T-helper 17 cell (primary cell): ENCODE results near the gene SH3BP2. TPM values are rescaled to one million over a fixed set of nuclear protein-coding genes. Genes with fewer than 3 reads are reported as not detected.

Experiments used
- ATAC-seq: fragments of 150-1000 bp; cut with Tn5 transposase; 2 replicates; pipeline ENCODE4 v1.10.0; 2021; ENCODE audit warnings: mild to moderate bottlenecking, moderate library complexity
- DNase-seq, 3 donors: peaks; one replicate each; pipeline versions ENCODE4 v3.0.0 to v3.0.0-alpha.2; 2020 to 2021
- H3K9me3 ChIP-seq: one replicate; pipeline ENCODE4 v1.7.0; 2013; ENCODE audit warnings: low read length, mild to moderate bottlenecking; ENCODE audit not compliant: control insufficient read depth, poor library complexity, severe bottlenecking
- H3K27ac Mint-ChIP-seq: one replicate; pipeline ENCODE4 v1.8.0; 2022; ENCODE audit warnings: mild to moderate bottlenecking, moderate library complexity, mixed read lengths
- H3K27me3 Mint-ChIP-seq: one replicate; pipeline ENCODE4 v1.8.0; 2022; ENCODE audit warnings: mixed read lengths
- H3K36me3 Mint-ChIP-seq: one replicate; pipeline ENCODE4 v1.8.0; 2022; ENCODE audit warnings: low read depth, mixed read lengths
- H3K4me1 Mint-ChIP-seq: one replicate; pipeline ENCODE4 v1.8.0; 2022; ENCODE audit warnings: mild to moderate bottlenecking, mixed read lengths
- H3K4me3 Mint-ChIP-seq: one replicate; pipeline ENCODE4 v1.8.0; 2022; ENCODE audit warnings: mild to moderate bottlenecking, moderate library complexity, mixed read lengths
- total RNA-seq, 4 donors: library from RNA in 2 of 4; stranded (reverse) in 2 of 4; gene quantifications; one replicate each; pipeline ENCODE4 v1.2.3 and lab custom pipeline; 2022 to 2026

Gene SH3BP2
- total RNA-seq, 2 donors from 2014 or later, result 36.0 to 62.0 TPM

DNA sequence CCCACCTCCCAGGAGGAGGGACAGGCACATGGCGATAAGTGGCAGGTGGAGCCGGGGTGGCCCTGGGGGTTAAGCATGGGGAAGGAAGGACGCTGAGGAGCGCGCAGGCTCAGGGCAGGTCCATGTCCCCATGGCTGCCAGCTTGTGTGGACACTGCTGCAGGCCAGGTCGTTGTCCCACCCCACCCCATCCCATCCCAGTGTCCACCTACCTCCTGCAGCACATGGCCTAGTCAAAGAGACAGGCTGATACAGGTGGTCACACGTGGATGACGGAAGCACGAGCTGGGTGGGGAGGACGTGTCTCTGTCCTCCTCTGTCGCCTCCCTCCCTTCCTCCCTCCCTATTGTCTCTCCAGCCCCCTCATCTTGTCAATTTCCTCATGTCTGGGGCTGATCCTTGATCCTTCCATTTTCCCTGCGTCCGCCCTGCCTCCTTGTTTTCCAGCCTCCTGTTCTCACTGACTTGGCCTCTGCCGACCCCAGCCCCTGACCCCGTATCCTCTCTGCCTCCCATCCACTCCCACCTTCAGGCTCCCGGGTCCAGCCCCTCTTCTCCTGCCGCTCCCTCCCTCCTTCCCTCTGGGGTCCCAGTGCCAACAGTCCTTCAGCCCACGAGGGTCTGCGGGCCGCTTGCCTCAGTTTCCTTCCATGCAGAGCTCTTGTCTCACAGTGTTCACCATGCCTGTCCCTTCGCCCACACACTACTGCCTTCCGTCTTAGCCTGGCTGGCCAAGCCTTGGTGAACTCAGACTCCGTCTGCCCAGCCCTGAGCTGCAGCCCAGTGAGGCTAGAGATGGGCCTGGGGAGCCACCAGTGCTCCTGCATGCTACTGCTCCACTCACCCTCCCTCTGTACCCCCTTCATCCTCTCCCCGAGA, 35.2 kb downstream of the SH3BP2 start:
- no peak overlapping the region for H3K27ac Mint-ChIP-seq
- peaks cover 19% of the 10 kb centered on the region for H3K36me3 Mint-ChIP-seq
- peaks cover 19% of the 10 kb centered on the region for H3K4me1 Mint-ChIP-seq
- DNase-seq, result peak in 1 of 3 donors; percentile 6
- no peak overlapping the region for H3K4me3 Mint-ChIP-seq
- H3K9me3 ChIP-seq, result no peaks in the 10 kb centered on the region
- ATAC-seq, result no peak
- H3K27me3 Mint-ChIP-seq, result no peaks in the 10 kb centered on the region

DNA sequence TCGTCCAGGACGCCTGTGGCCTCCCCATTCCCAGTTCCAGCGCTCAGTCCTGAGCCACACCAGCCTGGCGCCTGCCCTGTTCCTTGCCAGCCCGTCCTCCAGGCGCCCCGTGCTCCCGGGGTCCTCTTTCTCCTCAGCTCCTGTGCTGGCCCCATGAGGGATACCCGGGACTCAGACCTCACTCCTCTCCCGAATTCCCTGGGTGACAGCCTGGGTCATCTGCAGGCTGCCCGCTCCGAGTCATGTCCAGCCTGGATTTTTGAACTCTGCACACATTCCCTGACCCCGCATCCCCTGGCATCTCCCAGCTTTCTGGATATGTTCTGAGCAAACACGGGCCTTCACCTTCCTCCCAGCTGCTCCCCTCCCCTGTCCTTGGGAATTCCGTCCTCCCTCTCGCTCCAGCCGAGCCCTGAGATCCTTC, 35.9 kb downstream of the SH3BP2 start:
- no peaks in the 10 kb centered on the region for H3K9me3 ChIP-seq
- ATAC-seq, result no peak
- no peak overlapping the region for H3K4me3 Mint-ChIP-seq
- DNase-seq, result no peak
- H3K4me1 Mint-ChIP-seq, result peaks cover 22% of the 10 kb centered on the region
- no peak overlapping the region for H3K27ac Mint-ChIP-seq
- H3K36me3 Mint-ChIP-seq, result peaks cover 19% of the 10 kb centered on the region
- no peaks in the 10 kb centered on the region for H3K27me3 Mint-ChIP-seq

DNA sequence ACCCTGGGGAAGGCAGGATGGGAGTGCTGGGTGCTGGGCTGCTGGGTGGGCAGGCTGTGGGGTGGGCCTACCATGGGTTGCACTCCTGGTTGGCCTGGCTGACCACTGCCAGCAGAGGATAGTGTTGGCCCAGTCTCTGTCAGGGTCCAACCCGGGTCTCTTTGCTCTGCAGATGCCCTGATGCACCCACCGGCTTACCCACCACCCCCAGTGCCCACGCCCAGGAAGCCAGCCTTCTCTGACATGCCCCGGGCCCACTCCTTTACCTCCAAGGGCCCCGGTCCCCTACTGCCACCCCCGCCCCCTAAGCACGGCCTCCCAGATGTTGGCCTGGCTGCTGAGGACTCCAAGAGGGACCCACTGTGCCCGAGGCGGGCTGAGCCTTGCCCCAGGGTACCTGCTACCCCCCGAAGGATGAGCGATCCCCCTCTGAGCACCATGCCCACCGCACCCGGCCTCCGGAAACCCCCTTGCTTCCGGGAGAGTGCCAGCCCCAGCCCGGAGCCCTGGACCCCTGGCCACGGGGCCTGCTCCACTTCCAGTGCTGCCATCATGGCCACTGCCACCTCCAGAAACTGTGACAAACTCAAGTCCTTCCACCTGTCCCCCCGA, 36.5 kb downstream of the SH3BP2 start:
- Mint-ChIP-seq H3K4me3 (no peak overlapping the region), H3K27me3 (no peaks in the 10 kb centered on the region), H3K4me1 (peaks cover 24% of the 10 kb centered on the region), H3K27ac (no peak overlapping the region), H3K36me3 (peaks cover 17% of the 10 kb centered on the region)
- H3K9me3 ChIP-seq, result no peaks in the 10 kb centered on the region
- DNase-seq (peak in 1 of 3 donors; percentile 6), ATAC-seq (no peak)

DNA sequence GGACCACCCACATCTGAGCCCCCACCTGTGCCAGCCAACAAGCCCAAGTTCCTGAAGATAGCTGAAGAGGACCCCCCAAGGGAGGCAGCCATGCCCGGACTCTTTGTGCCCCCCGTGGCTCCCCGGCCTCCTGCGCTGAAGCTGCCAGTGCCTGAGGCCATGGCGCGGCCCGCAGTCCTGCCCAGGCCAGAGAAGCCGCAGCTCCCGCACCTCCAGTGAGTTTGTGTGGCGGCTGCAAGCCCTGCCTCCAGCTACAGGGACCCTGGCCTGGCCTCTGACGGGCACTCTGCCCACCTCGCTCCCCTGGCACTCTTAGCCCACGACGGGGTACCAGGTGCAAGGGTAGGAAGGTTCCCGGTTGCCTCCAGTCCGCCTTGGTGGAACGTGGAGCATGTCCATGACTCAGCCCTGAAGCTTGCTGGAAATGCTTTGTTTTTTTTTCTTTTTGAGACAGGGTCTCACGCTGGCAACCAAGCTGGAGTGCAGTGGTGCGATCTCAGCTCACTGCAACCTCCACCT, 37.1 kb downstream of the SH3BP2 start:
- Mint-ChIP-seq H3K4me3 (no peak overlapping the region), H3K4me1 (peaks cover 29% of the 10 kb centered on the region), H3K36me3 (peaks cover 16% of the 10 kb centered on the region), H3K27ac (no peak overlapping the region), H3K27me3 (no peaks in the 10 kb centered on the region)
- DNase-seq (peak in 1 of 3 donors; percentile 6), ATAC-seq (no peak)
- H3K9me3 ChIP-seq, result no peaks in the 10 kb centered on the region

DNA sequence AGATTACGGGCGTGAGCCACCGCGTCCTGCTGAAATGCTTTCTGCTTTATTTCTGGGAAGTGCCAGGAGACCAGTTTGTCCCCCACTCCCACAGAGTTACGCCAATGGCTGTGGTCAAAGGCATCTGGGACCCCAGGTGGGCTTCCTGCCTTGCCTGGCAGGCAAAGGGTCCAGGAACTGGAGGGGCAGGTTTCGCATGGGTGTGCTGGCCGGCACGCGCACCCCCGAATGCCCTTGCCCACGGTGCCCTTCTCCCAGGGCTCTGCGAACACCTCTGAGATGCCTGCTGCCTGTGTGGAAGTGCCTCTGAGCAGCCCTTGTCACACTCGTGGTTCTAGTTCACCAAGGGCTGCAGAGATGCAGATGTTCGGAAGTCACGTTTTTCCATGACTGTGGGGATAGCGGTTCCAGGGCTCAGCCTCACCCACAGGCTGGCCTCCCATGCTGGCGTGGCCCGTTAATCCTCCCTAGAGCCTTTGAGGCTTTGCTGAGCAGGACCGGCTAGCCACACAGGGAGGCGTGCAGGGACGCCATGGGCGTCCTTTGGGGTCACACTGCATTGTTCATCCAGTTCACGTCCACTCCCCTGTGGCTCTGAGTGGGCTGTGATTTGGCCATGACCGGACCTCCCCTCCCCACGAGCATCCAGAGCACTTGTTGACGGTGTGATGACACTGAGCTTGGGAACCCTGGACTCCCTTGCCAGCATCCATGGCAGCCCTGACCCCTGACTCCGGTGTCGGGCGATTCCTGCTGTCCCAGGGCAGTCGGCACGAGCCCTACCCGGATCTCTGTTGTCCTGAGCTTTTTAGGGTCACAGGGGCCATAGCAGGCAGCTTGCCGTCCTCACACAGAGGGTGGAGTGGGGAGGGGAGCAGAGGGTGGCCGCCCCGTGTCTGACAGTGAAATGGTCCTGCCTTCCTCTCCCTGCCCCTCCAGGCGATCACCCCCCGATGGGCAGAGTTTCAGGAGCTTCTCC, 38.0 kb downstream of the SH3BP2 start:
- H3K4me1 Mint-ChIP-seq, result peaks cover 31% of the 10 kb centered on the region
- H3K9me3 ChIP-seq, result no peaks in the 10 kb centered on the region
- H3K4me3 Mint-ChIP-seq, result no peak overlapping the region
- H3K27ac Mint-ChIP-seq, result no peak overlapping the region
- DNase-seq (no peak), ATAC-seq (no peak)
- no peaks in the 10 kb centered on the region for H3K27me3 Mint-ChIP-seq
- peaks cover 12% of the 10 kb centered on the region for H3K36me3 Mint-ChIP-seq

DNA sequence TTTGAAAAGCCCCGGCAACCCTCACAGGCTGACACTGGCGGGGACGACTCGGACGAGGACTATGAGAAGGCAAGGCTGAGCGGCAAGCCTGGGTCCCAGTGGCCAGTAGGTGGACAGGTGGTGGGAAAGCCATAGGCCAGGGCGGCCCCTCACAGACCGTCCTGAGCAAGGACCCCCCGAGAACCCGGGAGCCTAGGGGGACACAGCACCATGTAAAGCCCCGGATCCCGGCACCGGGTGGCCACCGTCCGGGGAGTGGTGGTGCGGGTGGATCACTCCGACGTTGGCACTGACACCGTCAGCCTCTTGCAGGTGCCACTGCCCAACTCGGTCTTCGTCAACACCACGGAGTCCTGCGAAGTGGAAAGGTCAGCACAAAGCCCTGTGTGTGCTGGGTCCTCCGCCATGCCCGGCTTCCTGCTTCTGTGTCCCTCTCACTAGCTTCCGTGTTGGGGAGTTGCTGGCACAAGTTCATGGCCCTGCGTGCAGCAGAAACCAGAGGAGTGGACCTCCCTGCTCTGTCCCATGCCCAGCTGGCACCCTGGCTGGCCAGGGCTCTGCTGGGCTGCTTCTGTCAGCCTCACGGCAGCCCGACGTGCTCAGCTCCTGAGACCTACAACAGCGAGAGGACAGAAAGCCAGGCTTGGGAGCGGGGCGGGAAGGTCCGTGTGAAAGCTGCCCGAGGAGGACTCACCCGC, 38.9 kb downstream of the SH3BP2 start:
- DNase-seq (peak in 1 of 3 donors; percentile 3), ATAC-seq (no peak)
- H3K4me1 Mint-ChIP-seq, result peaks cover 28% of the 10 kb centered on the region
- H3K27ac Mint-ChIP-seq, result peak overlapping the region; percentile 49
- H3K9me3 ChIP-seq, result no peaks in the 10 kb centered on the region
- no peak overlapping the region for H3K4me3 Mint-ChIP-seq
- H3K36me3 Mint-ChIP-seq, result peaks cover 5% of the 10 kb centered on the region
- H3K27me3 Mint-ChIP-seq, result no peaks in the 10 kb centered on the region

DNA sequence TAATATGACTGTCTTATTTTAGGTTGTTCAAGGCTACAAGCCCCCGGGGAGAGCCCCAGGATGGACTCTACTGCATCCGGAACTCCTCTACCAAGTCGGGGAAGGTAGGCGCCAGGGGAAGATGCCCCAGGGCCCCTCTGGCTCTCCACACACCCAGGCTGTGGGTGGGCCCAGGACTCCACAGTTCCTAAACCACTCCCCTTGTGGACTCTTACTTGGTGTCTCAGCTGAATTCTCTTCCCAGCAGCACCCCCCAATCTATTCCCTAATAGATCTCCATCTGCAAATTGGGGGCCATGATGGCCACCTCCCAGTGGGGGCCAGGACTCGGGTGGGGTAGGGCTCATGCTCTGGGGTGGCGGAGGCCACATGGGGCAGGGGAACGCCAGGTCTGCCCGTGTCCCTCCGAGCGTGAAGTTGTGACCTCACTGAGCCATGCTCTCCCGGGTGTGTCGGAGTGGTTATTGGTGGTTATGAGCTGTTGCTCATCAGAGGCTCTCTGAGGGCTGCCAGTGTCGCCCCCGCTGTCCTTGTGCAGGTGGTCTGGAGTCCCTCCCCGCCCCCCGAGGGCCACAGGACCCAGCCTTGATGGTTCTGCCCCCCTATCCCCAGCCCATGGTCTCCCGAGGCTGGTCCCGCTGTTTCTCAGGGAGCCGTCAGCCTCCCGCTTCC, 39.6 kb downstream of the SH3BP2 start:
- DNase-seq (no peak), ATAC-seq (peak; percentile 65)
- H3K9me3 ChIP-seq, result no peaks in the 10 kb centered on the region
- Mint-ChIP-seq H3K27me3 (no peaks in the 10 kb centered on the region), H3K4me3 (no peak overlapping the region), H3K4me1 (peaks cover 30% of the 10 kb centered on the region), H3K27ac (peak overlapping the region; percentile 49), H3K36me3 (peaks cover 2% of the 10 kb centered on the region)

DNA sequence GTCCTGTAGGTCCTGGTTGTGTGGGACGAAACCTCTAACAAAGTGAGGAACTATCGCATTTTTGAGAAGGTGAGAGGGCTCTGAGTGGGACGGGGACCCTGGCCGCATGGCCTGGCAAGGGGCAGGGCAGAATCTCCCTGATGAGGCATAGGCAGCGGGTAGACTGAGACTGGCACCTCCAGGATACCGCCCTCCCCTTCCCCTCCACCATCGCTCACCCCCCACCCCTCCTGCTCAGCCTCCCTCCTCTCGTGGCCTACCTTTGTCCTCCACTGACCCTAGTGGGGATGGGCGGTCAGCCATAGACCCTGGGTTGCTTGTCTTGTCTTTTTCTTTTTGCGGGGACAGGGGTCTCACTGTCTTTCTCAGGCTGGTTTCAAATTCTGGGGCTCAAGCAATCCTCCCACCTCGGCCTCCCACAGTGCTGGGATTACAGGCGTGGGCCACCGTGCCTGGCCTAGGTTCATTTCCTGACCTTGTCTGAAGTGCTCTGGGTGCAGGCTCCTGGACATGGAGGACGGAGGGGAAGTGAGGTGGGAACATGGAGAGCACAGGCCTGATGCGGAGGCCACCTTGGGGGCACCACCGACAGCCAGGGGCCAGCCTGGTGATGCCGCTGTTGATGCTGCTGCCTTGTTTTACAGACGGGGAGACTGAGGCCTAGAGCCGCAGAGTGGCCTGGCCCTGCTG, 40.2 kb downstream of the SH3BP2 start:
- Mint-ChIP-seq H3K4me1 (peaks cover 36% of the 10 kb centered on the region), H3K4me3 (no peak overlapping the region), H3K27me3 (no peaks in the 10 kb centered on the region), H3K27ac (no peak overlapping the region), H3K36me3 (peaks cover 2% of the 10 kb centered on the region)
- ATAC-seq (no peak), DNase-seq (no peak)
- H3K9me3 ChIP-seq, result no peaks in the 10 kb centered on the region

DNA sequence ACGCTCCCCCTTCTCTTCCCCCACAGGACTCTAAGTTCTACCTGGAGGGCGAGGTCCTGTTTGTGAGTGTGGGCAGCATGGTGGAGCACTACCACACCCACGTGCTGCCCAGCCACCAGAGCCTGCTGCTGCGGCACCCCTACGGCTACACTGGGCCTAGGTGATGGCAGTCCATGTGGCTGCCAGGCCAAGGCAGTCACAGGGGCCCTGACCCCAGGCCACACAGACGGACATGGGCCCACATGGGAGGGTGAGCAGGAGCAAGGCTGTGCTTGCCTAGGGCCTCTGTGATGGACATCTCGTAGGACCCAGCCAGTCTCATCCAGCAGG, 40.8 kb downstream of the SH3BP2 start:
- Mint-ChIP-seq H3K27ac (no peak overlapping the region), H3K36me3 (peaks cover 2% of the 10 kb centered on the region), H3K4me3 (no peak overlapping the region), H3K27me3 (no peaks in the 10 kb centered on the region), H3K4me1 (peaks cover 37% of the 10 kb centered on the region)
- DNase-seq (no peak), ATAC-seq (no peak)
- H3K9me3 ChIP-seq, result no peaks in the 10 kb centered on the region

DNA sequence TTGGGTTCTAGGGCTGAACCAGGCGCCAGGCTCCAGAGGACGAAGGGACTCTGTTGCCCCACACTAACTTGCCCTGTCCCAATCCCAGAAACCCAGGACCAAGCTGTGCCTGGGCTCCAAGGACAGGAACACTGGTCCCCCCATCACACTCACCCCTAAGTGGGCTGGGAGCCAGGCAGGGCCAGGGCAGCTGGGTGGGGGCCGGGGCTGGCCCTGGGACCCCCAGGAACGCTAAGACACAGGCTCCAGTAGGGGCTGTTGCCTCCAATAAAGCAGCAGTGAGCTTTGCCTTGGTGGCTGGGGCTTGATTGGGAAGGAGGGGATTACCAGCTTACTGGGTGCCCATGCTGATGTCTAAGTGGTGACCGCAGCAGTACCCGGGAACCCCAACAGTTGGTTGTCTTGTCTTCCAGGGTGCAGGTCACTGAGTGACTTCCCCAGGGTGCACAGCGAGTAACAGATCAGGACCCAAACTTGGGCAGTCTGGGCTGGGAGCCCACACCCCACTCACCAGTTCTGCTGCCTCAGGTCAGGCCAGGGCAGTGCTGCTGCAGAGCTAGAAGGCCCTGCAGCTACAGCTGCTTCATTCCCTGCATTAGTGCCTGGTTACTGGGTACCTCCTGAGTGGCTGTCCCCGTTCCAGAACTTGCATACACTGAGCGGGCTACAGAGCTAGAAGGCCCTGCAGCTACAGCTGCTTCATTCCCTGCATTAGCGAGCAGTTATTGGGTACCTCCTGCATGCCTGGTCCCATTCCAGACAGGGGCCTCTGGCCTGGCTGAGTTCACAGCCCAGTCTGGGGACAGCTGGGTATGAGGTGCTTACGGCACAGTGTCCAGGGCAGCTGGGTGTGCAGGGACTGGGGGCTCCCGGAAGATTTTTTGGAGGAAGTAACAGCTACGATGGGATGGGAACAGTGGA, 41.4 kb downstream of the SH3BP2 start:
- DNase-seq, result no peak
- H3K4me1 Mint-ChIP-seq, result peaks cover 38% of the 10 kb centered on the region
- no peak overlapping the region for H3K4me3 Mint-ChIP-seq
- no peaks in the 10 kb centered on the region for H3K27me3 Mint-ChIP-seq
- no peak for ATAC-seq
- H3K27ac Mint-ChIP-seq, result peak overlapping the region; percentile 91
- H3K36me3 Mint-ChIP-seq, result no peaks in the 10 kb centered on the region
- H3K9me3 ChIP-seq, result no peaks in the 10 kb centered on the region

DNA sequence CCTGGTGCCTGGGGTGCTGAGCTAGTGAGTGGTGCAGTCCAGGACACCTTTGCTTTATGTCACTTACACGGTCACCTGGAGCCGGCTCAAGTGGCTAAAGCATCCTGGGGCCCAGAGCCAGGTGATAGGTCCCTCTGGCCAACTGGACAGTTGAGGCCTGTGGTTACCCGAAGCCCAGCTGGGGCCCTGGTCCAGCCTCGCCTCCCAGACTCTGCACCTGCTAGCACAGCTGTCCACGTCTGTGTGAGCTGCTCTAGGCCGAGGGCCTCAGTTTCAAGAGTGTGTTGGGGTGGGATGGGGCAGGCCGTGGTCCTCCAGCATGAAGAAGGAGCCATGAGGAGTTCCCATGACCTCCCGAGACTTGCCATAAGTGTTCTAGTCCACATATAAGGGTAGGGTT, 43.1 kb downstream of the SH3BP2 start:
- no peak for ATAC-seq
- Mint-ChIP-seq H3K27me3 (no peaks in the 10 kb centered on the region), H3K36me3 (no peaks in the 10 kb centered on the region), H3K4me3 (no peak overlapping the region), H3K27ac (peak overlapping the region; percentile 91), H3K4me1 (peaks cover 38% of the 10 kb centered on the region)
- no peaks in the 10 kb centered on the region for H3K9me3 ChIP-seq
- no peak for DNase-seq
